DOHH2 (cell line): ENCODE results near the gene ZNF593.

Source experiments
- CTCF ChIP-seq: fragments of 200-600 bp; sonication (generic); IDR thresholded peaks from one replicate; pipeline ENCODE4 v1.5.1; 2014; ENCODE audit warnings: antibody characterized with exemption, mild to moderate bottlenecking, low read depth, low read length; ENCODE audit not compliant: poor library complexity, severe bottlenecking
- EZH2phosphoT487 ChIP-seq: fragments of 200-600 bp; sonication (generic); IDR thresholded peaks from 2 replicates; pipeline ENCODE4 v1.6.1; 2017; ENCODE audit warnings: borderline replicate concordance, mild to moderate bottlenecking, antibody characterized with exemption, low read length, moderate library complexity, mixed read lengths

GRCh38 chr1:26218906-26219494 is 49.3 kb downstream of the ZNF593 start:
- TF ChIP-seq CTCF: no peak
- no peak for TF ChIP-seq EZH2phosphoT487
